Esophagus mucosa (tissue), 1 donor: ENCODE measurements around the gene ARHGEF7. TPM values are rescaled to one million over a fixed set of nuclear protein-coding genes. Genes with fewer than 3 reads are reported as not detected.
A peak's percentile ranks its signal among the peaks of the same experiment; 100 is the strongest.
"Not testable (repeated sequence)": the region's sequence is repeated elsewhere in the genome, so short reads cannot be mapped to it uniquely, and the experiment has no call there.

Source experiments
- ATAC-seq: fragments of 200-7000 bp; cut with Tn5 transposase; one replicate; pipeline ENCODE4 v1.9.1; 2020
- total RNA-seq: library from RNA; stranded (reverse); gene quantifications from one replicate; pipeline ENCODE4 v1.2.4, GENCODE V29; 2023
- donor health status: DM: yes; HTN: yes; CAD: no.

ARHGEF7 gene
- total RNA-seq, 1 donor from 2014 or later, result 25.6 TPM

DNA sequence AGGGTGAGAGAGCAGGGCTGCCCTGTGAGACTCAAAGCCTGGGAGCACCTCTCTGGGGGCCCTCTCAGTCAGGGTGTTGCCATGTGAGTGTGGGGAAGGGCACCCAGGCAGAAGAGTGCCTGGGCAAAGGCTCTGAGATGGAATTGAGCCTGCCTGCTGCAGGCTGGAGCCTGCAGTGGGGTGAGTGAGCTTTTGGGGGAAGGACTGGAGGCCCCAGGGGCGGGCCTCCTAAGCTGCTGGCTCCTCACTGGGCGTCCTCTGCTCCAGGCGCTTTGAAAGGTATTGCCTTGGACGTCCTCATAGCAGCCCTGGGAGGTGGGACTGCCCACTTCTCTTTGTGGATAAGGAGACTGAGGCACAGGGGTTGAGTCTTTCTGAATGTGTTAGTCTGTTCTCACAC, 60.3 kb downstream of the ARHGEF7 start:
- ATAC-seq, result peak; percentile 23

DNA sequence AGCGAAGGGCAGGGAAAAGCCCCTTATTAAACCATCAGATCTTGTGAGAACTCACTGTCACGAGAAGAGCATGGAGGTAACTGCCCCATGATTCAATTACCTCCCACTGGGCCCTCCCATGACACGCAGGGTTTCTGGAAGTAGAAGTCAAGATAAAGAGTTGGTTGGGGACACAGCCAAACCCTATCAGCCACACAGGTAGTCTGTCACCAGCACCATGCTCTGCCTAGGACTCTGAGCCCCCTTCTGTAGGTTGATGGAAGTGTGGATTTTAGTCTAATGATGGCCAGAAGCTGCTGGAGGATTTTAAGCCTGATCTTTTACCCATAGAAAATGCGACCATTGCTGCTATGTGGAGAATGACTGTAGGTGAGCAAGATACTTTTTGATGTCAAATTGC, 60.8 kb downstream of the ARHGEF7 start:
- no peak for ATAC-seq

DNA sequence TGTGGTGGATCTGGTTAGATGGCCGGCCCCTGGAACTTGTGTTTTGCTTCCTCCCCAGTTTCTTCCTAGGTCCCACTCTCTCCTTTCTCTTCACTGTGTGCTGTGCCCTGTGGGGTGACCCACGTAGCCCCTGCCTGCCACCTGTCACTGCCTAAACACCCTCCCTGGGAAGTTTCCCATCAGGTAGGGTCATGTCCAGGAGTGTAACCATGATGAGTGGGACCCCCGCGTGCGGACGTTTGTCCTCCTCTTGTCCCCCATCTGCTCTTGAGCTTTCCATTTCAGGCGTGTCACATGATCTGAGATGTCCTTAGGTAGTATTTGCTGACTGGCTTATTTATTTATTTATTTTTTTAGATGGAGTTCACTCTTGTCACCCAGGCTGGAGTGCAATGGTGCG, 61.3 kb downstream of the ARHGEF7 start:
- no peak for ATAC-seq

DNA sequence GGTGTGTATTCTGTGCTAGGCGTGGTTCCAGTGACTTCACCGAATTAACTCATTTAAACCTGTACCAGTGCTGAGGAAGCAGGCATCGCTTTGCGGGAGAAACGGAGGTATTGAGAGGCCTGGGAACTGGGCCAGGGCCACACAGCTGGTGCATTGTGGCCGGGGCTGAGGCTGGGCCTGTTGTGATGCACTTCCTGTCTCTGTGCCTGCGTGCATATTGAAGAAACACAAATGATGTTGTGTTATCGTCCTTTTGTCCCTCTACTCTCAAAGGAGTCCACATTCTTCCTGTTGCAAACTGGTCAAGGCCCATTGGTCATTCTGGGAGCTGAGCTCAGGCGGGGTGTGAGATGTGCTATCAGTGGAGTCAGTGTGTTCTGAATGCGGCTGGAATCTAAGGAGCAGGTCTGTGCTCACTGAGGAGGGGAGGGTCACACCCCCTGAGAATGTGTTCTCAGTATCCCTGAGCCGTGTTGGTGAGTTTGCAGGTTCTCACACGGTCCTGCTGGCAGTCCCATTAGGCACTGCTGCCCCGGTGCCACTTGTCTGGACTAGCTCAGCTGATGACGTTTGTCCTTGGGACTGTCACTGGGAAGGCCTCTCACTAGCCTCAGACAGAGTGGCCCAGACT, 62.1 kb downstream of the ARHGEF7 start:
- peak; percentile 70 for ATAC-seq

DNA sequence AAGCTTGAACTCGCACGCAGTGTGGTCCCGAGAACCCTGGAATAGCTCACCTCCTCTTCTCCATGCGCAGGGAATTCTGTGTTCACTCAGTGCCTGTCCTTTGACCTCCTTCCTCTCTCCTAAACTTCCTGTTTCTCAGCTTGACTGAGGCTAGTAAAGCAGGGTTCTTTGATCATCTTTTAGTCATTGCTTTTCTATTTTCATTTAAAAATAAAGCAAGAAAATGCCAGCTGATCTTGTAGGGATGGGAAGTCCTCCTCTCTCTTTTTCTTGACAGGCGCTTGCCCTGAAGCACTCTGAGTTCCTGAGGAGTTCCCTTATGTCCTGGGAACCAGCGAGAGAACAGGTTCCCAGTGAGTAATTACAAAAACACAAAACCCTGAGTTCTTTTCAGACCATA, 62.8 kb downstream of the ARHGEF7 start:
- ATAC-seq, result no peak

DNA sequence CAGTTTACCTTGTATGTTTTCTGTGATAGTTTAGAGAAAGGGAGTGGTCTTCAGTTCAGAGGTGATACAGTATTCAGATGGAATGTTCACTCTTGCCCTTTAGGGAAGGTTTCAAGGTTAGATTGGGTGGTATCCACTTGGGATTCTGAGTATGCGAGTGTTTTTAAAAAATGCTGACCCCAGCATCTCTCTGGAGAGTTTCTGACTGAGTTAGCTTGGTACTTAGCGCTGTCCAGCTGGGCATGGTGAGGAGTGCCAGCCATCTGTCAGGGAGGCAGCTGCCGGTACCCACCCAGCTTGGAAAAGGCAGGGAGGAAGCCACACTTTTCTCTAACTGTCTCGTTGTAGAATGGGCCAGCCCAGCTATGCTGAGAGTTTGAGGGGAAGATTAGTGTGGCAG, 63.3 kb downstream of the ARHGEF7 start:
- no peak for ATAC-seq

DNA sequence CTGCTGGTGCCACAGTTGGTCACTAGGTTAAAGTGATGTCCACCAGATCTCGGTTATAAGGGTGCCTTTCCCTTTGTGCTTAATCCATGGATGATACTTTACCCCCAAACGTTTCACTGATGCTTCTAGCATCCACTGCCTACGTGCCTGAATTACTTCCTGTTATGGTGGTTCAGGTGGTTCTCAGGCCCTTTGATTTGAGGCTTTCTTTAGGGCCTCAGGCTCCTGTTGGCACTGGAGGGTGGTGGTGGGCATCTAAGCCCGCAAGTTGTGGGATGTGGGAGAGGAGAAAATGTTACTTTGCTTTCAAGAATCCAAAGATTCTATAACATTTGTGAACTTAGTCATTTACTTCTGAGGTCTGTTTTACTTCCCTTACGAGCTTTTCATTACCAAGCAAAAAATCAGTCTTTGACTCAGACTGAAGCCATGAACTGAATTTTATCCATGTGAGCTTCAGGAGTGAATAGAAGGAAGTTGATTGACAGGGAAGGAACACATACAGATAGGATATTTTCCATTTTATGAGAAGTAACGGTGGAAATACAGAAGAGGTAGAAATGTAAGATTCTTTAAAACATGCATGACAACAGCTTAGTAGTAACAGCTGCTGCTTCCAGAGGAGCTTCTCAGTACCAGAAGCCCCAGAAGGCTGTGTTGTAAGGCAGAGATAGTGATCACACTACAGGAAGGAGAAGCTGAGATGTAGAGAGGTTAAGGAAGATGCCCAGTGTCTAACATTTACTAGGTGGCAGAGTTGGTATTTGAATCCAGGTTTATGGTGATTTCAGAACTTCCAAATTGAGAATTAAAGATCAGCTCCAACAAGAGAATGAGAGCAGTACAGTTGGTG, 65.0 kb downstream of the ARHGEF7 start:
- no peak for ATAC-seq

DNA sequence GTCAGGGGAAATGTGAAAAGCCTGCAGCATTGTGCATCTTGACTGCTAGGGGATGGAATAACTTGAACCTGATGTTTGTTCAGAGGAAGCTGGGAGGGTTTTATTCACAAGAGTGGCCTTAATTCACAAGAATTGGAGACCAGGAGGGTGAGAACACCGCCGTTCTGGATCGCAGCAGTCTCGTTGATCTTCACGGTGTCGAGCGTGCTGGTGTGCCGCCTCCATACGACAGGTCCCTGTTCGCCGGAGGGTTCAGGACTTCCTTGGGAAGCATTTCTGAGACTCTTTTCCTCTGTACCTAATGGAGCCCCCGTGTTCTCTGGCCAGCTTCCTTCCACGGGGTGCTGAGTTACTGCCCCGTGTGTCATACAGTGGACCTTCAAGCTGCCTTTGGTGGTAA, 66.9 kb downstream of the ARHGEF7 start:
- no peak for ATAC-seq

DNA sequence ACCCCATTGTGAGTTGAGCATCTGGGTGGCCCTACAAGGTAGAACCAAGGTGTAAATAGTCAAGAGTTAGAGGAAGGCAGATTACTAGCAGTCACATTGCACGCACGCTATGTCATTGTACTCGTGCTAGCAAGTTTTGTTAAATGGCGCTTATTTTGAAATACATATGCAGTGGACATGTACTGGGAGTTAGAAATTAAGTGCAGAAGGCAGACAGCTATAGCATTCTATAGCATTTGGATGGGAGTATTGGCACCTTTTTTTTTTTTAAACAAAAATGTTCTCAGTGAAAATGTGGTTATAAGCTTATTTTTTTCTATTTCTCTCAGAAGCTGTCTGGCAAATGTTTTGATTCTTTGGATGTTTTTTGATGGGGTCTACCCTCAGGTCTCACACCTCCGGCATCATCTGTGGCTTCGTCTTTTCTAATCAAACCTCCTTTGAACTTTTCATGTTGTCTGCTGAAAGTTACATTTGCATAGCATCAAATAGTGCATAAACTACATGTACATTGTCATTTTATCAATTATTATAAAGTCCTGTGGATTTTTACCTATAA, 68.1 kb downstream of the ARHGEF7 start:
- ATAC-seq, result no peak

DNA sequence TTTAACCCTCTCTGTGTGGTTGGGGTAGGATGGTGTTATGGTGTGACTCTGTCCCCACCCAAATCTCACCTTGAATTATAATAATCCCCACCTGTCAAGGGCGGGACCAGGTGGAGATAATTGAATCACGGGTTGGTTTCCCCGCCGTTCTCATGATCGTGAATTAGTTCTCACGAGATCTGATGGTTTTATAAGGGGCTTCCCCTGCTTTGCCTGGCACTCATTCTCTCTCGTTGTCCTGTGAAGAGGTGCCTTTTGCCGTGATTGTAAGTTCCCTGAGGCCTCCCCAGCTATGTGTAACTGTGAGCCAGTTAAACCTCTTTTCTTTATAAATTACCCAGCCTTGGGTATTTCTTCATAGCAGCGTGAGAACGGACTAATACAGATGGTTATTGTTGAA, 68.8 kb downstream of the ARHGEF7 start:
- no peak for ATAC-seq

DNA sequence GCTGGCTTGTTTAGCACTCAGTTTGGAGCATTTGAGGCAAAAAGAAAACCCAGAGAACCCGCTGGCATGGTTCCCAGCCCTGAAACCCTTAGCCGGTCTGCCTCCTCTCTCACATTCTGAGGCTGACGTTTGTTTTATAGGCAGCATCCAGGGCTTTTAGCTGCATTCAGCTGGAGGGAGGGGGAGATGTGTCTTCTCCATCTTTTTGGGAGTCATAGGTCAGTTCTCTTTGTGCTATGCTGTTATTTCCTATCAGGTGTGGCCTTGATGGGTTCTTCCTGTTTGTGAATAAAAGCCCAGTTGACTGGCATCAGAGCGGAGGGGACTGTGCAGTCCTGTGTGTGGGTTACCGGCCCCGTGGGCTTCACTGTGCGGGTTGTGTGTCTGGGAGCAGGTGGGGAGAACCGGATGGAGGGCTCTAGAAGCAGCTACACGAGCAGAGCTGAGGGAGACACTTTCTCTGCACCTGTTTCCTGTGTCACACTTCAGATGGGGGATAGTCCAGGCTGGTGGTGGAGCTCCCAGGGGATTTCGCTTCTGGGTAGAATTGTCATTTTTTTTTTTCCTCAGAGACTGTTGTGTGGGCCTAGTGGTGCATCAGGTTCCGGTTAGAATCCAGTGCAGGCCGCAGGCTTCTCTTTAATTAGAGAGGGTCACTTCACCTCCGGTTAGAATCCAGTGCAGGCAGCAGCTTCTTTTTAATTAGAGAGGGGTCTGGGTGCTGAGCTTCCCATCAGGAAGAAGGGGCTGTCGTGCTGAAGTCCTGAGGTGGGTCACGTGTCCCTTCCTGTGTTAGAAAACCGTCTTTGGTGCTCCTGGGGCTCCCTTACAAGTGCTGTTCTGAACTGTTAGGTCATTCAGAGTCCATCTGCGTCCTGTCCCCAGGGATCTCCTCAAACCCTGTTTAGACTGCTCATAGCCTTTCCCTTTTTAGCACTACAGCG, 69.6 kb downstream of the ARHGEF7 start:
- ATAC-seq, result peak; percentile 37

DNA sequence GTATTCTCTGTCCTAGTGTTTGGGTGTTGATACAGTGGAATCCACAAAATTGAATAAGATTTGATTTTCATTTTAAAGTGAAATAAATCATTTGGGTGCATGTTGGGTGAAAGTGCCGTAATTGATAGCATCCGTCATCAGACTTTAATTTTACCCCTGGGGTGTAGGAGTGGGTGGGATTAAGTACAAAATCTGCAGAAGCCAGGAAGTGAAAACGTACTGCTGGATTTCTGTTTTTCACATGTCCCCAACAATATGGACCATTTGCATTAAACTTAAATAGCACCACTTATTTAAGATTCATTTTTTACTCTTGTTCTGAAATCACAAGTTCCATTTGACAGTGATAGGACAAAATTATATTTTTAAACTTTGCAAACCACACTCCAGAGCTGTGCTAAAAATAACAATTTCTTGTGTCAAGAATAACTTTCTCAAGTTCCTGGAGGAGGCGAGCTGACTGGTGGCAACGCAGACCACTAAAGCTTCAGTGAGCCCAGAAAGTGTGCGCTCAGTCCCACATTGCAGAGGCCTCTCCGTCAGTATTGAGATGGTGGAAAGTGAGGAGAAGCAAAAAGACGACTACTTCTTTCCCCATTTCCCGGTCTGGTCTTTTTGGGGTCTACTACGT, 71.3 kb downstream of the ARHGEF7 start:
- no peak for ATAC-seq

DNA sequence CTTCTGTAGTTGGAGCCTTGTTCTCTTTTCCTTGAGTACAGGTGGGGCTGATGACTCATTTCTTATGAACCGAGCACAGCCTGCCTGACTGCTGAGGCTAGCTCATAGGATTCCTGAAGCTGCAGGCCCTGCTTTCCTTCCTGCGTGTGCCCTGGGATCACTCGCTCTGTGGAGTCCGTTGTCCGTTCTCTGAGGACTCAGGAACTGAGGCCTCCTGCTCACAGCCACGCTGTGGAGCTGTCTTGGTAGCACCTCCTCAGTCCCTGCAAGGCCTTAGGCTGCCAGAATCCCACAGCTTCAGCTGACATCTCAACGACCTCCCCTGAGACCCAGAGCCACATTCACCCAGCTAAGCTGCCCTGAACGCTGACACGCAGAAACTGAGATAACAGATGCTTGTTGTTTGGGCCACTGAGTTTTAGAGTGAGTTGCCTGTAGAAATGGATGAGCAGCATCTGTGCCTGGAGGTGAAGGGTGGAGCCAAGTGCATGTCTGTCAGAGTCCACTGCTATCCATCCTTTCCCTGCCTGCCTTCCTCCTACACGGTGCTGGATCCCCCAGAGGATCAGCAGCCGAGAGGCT, 72.9 kb downstream of the ARHGEF7 start:
- peak; percentile 97 for ATAC-seq

DNA sequence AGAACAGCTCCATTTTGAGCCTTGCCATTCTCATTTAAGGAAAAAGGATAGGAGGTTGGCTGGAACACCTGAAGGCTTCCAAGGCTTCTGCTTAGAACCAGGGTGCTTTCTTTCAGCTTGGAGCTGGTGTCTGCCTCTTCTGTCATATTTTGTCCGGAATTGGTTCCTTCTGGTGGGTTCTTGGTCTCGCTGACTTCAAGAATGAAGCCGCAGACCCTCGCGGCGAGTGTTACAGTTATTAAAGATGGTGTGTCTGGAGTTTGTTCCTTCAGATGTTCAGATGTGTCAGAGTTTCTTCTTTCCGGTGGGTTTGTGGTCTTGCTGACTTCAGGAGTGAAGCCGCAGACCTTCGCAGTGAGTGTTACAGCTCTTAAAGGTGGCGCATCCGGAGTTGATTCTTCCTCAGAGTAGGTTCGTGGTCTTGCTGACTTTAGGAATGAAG, 74.0 kb downstream of the ARHGEF7 start:
- not testable (repeated sequence) for ATAC-seq

DNA sequence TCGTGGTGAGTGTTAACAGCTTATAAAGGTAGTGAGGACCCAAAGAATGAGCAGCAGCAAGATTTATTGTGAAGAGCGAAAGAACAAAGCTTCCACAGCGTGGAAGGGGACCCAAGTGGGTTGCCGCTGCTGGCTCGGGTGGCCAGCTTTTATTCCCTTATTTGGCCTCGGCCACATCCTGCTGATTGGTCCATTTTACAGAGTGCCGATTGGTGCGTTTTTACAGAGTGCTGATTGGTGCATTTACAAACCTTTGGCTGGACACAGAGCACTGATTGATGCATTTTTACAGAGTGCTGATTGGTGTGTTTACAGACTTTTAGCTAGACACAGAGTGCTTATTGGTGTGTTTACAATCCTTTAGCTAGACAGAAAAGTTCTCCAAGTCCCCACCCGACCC, 74.4 kb downstream of the ARHGEF7 start:
- ATAC-seq, result not testable (repeated sequence)

DNA sequence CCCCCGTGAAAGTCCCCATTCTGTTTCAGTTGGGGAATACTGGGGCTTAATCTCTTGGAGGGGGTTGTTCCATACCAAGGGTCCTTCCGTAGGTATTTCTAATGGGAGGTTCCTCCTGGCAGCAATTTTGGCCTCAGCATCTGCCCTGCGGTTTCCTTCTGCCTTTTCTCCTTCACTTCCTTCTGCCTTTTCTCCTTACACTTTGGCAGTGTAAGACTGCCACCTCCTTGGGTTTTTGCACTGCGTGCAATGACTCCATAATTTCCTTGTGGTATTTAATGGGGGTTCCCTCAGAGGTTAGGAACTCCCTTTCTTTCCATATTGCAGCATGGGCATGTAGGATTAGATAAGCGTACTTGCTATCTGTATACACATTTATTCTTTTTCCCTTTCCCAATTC, 78.1 kb downstream of the ARHGEF7 start:
- not testable (repeated sequence) for ATAC-seq

DNA sequence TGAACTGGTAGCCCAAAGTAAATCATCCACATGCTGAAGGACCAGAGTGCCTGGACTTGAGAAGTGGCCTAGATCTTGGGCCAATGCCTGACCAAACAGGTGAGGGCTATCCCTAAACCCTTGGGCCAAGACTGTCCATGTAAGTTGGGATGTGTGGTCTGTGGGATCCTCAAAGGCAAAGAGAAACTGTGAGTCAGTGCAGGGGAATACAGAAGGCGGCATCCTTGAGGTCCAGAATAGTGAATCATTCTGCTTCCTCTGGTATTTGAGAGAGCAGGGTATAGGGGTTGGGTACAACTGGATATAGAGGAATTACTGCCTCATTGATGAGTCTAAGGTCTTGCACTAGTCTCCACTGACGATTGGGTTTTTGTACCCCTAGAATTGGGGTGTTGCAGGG, 79.5 kb downstream of the ARHGEF7 start:
- ATAC-seq, result not testable (repeated sequence)

DNA sequence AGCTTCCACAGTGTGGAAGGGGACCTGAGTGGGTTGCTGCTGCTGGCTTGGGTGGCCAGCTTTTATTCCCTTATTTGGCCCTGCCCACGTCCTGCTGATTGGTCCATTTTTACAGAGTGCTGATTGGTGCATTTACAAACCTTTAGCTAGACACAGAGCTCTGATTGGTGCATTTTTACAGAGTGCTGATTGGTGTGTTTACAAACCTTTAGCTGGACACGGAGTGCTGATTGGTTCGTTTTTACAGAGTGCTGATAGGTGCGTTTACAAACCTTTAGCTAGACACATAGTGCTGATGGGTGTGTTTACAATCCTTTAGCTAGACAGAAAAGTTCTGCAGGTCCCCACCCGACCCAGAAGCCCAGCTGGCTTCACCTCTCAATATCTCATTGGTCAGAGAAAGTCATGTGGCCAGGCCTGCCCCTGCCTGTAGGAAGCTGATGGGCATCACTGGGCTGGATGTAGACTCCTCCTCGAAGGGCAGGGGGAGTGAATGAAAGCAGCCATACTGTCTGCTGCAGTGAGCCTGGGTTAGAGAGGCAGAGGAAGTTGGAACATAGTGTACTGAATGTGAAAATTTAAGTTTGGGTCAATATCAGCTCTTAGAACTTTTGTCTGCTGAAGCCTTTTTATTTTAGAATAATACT, 83.7 kb downstream of the ARHGEF7 start:
- ATAC-seq, result not testable (repeated sequence)

DNA sequence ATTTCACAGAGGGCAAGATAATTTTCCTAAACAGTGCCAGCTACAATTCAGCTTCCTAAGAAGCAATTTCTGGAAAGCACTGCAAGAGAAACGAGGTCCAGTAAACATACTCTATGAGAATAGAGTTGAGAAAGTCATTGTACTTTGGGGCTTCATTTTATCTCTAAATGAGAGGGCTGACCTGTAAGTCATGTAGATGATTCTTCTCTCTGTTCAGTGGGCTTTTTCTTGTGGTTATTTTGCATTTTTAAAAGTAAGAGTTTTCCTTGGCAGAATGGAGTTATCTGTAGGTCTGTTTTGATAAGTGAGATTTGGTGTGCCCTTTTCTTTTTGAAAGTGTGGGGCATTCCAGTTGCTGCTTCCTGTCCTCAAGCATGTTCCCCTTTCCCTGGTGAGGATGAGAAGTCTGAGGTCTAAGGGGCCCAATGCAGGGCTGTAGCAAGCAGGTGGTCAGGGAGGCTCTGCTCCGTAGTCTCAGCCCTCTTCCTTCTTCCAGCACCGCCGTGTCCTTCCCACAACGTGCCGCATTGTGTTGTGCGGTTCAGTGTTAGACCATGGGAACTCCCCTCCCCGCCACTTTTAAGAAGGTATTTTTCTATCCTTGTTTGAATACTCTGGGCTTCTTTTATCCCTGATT, 86.3 kb downstream of the ARHGEF7 start:
- ATAC-seq, result no peak

DNA sequence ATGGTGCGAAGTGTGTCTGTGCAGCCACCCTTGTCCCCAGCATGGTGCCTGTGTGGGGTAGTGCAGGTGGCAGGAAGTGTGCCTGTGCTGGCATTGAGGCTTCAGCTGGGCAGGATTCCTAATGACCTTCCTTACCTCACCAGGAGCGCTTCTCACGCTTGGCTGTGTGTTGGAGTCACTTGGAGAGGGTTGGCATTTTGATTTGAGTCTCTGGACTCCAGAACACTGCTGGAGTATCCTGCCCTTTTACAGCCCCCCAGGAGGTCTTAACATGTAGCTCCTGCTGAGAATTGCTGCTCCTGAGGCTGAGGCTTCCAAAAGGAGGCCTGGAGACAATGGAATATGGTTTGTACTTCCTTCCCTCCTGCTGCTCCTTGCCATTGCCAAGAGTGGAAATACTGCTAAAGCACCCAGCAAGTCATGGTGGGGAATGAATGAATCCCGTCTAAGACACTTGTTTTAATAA, 87.1 kb downstream of the ARHGEF7 start:
- ATAC-seq, result no peak

DNA sequence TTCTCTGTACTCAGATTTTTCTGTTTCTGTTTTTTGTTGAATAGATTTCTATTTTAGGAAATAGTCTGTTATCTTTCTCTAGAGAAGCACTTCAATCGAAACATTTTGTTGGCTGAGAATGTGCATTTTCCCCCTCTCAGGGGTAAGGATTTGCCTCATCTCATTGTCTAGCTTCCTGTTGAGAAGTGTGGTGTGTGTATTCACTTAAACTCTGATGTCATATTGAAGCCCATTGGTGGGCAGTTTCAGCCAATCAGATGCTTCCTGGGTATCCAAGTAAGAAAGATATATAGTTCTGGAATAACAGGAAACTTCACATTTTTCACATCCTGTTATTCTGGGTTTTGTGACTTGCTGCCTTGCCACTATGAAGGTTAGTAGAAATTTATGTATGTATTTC, 87.6 kb downstream of the ARHGEF7 start:
- peak; percentile 38 for ATAC-seq
